CD1c-positive myeloid dendritic cell (primary cell): ENCODE data around the gene PLPP1.
A peak's percentile ranks its signal among the peaks of the same experiment; 100 is the strongest.

Experiments used
- DNase-seq: peaks from one replicate; pipeline ENCODE4 v3.0.0-alpha.2; 2016; ENCODE audit errors: extremely low spot score

PLPP1 gene

GRCh38 chr5:55534436-55535198 lies at the start of gene PLPP1:
Gene PLPP1 (minus strand): TSS chr5:55534964. CDS start chr5:55534629, 335 bp downstream.
- DNase-seq, result peak; percentile 72

- DNase-seq, result no peak
These were observed 48.8 kb upstream of the PLPP1 start for GRCh38 chr5:55583578-55583977.

GRCh38 chr5:55582256-55582655 lies 47.5 kb upstream of the PLPP1 start:
- peak; percentile 28 for DNase-seq

GRCh38 chr5:55580042-55580441 lies 45.3 kb upstream of the PLPP1 start:
- no peak for DNase-seq

- DNase-seq, result no peak
These were observed 44.0 kb upstream of the PLPP1 start for GRCh38 chr5:55578771-55579170.

GRCh38 chr5:55577353-55578060 lies 42.7 kb upstream of the PLPP1 start:
- DNase-seq, result no peak

- no peak for DNase-seq
These were observed 41.9 kb upstream of the PLPP1 start for GRCh38 chr5:55576661-55577060.

- DNase-seq, result no peak
These were observed 41.2 kb upstream of the PLPP1 start for GRCh38 chr5:55575815-55576583.

GRCh38 chr5:55572600-55572999 lies 37.8 kb upstream of the PLPP1 start:
- no peak for DNase-seq

- DNase-seq, result no peak
These were observed 37.3 kb upstream of the PLPP1 start for GRCh38 chr5:55572020-55572419.

GRCh38 chr5:55570570-55570969 lies 35.8 kb upstream of the PLPP1 start:
- DNase-seq, result no peak

- no peak for DNase-seq
These were observed 35.3 kb upstream of the PLPP1 start for GRCh38 chr5:55570026-55570425.

GRCh38 chr5:55569513-55569865 lies 34.7 kb upstream of the PLPP1 start:
- no peak for DNase-seq

- DNase-seq, result no peak
These were observed 34.1 kb upstream of the PLPP1 start for GRCh38 chr5:55568654-55569512.

GRCh38 chr5:55564721-55565120 lies 30.0 kb upstream of the PLPP1 start:
- DNase-seq, result no peak

- DNase-seq, result no peak
These were observed 23.7 kb upstream of the PLPP1 start for GRCh38 chr5:55558484-55558883.

GRCh38 chr5:55557123-55557522 lies 22.4 kb upstream of the PLPP1 start:
- DNase-seq, result no peak

- no peak for DNase-seq
These were observed 19.9 kb upstream of the PLPP1 start for GRCh38 chr5:55554585-55555202.

GRCh38 chr5:55551904-55552303 lies 17.1 kb upstream of the PLPP1 start:
- no peak for DNase-seq

- DNase-seq, result no peak
These were observed 16.6 kb upstream of the PLPP1 start for GRCh38 chr5:55551358-55551757.

GRCh38 chr5:55547781-55548180 lies 13.0 kb upstream of the PLPP1 start:
- DNase-seq, result no peak
